ENCODE measurements around the gene KLF6. TPM values are rescaled to one million over a fixed set of nuclear protein-coding genes. Genes with fewer than 3 reads are reported as not detected.
A peak's percentile ranks its signal among the peaks of the same experiment; 100 is the strongest.

KLF6 gene
- total RNA-seq, 1 donor, result 47.8 TPM

GRCh38 chr10:3783682-3784432 lies 1.2 kb downstream of the KLF6 start:
- peak; percentile 88 for DNase-seq (ENCODE audit: low read depth)
- TF ChIP-seq CTCF (IDR thresholded peaks at IDR 0.05; ENCODE audit: insufficient read depth, low read length), result no peak

GRCh38 chr10:3783316-3783681 lies 1.7 kb downstream of the KLF6 start:
- peak overlapping the region; percentile 96 for H3K4me3 ChIP-seq (ENCODE audit: low read depth, low read length)
- peak; percentile 93 for DNase-seq (ENCODE audit: low read depth)
- TF ChIP-seq CTCF (IDR thresholded peaks at IDR 0.05; ENCODE audit: insufficient read depth, low read length), result no peak

More at GRCh38 chr10:3783682-3784432, 1.2 kb downstream of the KLF6 start:
- peak overlapping the region; percentile 96 for H3K4me3 ChIP-seq (ENCODE audit: low read depth, low read length)

GRCh38 chr10:3782451-3783315 lies 2.3 kb downstream of the KLF6 start:
- DNase-seq (ENCODE audit: low read depth), result peak; percentile 98
- H3K4me3 ChIP-seq (ENCODE audit: low read depth, low read length), result peak overlapping the region; percentile 96
- no peak for TF ChIP-seq CTCF (IDR thresholded peaks at IDR 0.05; ENCODE audit: insufficient read depth, low read length)

DNA sequence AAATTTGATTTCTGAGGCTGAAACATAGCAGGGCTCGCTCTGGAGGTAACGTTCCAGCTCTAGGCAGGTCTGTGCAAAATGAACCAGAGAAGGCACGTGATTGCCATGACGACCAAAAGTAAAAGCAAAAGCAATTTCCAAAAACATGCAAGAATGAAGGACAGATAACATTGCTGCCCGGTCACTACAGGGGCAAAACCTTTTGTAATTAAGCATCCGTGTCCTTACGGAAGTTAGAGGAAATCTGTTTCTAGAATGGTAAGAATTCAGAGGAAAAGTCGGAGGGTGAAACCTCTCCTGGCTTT lies 2.9 kb downstream of the KLF6 start:
- no peak for TF ChIP-seq CTCF (IDR thresholded peaks at IDR 0.05; ENCODE audit: insufficient read depth, low read length)
- peak; percentile 79 for DNase-seq (ENCODE audit: low read depth)
- H3K4me3 ChIP-seq (ENCODE audit: low read depth, low read length), result peak overlapping the region; percentile 96

DNA sequence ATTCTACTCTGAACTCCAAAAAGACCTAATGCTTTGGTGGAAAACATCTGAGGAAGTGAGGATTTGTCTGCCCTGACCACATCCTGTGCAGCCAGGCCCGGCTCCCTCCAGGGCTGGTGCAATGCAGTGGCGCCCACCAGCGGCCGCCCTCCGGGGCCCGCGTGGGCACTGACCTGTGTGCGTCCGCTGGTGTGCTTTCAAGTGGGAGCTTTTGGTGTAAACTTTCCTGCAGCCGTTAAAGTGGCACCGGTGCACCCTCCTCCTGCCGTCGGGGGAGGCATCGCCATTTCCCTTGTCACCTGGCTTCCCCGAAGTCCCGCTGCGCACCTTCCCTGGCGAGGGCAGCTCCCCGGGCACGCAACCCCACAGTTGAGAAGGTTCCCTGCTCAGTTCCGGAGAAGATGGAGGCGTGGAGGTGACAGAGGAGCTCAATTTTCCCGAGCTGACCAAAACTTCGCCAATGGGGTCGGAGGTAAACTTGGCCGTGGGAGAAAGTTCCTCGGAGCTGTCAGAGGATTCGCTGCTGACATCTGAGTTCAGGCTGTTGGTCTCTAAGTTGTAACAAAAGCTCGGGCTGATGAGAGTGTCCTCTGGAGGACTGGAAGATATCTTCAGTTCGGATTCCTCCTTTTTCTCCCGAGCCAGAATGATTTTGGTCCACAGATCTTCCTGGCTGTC lies 3.4 kb downstream of the KLF6 start:
- peak; percentile 71 for DNase-seq (ENCODE audit: low read depth)
- peak; percentile 74 for TF ChIP-seq CTCF (IDR thresholded peaks at IDR 0.05; ENCODE audit: insufficient read depth, low read length)
- peak overlapping the region; percentile 96 for H3K4me3 ChIP-seq (ENCODE audit: low read depth, low read length)

- no peak for TF ChIP-seq CTCF (IDR thresholded peaks at IDR 0.05; ENCODE audit: insufficient read depth, low read length)
Observed at GRCh38 chr10:3780771-3781467, 4.1 kb downstream of the KLF6 start.

More at GRCh38 chr10:3780771-3781467, 4.1 kb downstream of the KLF6 start:
- peak; percentile 48 for DNase-seq (ENCODE audit: low read depth)
- H3K4me3 ChIP-seq (ENCODE audit: low read depth, low read length), result peak overlapping the region; percentile 96
